GM04504 (cell line): ENCODE results near the gene ZBTB43.
"Not testable (repeated sequence)": the region's sequence is repeated elsewhere in the genome, so short reads cannot be mapped to it uniquely, and the experiment has no call there.

Experiments used
- DNase-seq: peaks from one replicate; pipeline ENCODE4 v3.0.0-alpha.2; 2012; ENCODE audit warnings: low read depth

ZBTB43 gene

GRCh38 chr9:126790561-126790960 lies 14.3 kb upstream of the ZBTB43 start:
- no peak for DNase-seq

- peak; percentile 77 for DNase-seq
Observed at GRCh38 chr9:126791406-126792230, 13.2 kb upstream of the ZBTB43 start.

GRCh38 chr9:126793686-126794417 lies 11.0 kb upstream of the ZBTB43 start:
- no peak for DNase-seq

GRCh38 chr9:126794441-126794840 lies 10.4 kb upstream of the ZBTB43 start:
- DNase-seq: no peak

- DNase-seq: no peak
Observed at GRCh38 chr9:126796758-126797157, 8.1 kb upstream of the ZBTB43 start.

- DNase-seq: no peak
Observed at GRCh38 chr9:126797903-126798302, 6.9 kb upstream of the ZBTB43 start.

- DNase-seq: no peak
Observed at GRCh38 chr9:126799034-126799433, 5.8 kb upstream of the ZBTB43 start.

- DNase-seq: no peak
Observed at GRCh38 chr9:126802318-126803059, 2.4 kb upstream of the ZBTB43 start.

- DNase-seq: no peak
Observed at GRCh38 chr9:126804198-126804695, 593 bp upstream of the ZBTB43 start.

- DNase-seq: peak; percentile 32
Observed at GRCh38 chr9:126805554-126806262, 868 bp downstream of the ZBTB43 start.

- no peak for DNase-seq
Observed at GRCh38 chr9:126806336-126806735, 1.5 kb downstream of the ZBTB43 start.

- no peak for DNase-seq
Observed at GRCh38 chr9:126809068-126809467, 4.2 kb downstream of the ZBTB43 start.

- not testable (repeated sequence) for DNase-seq
Observed at GRCh38 chr9:126810221-126810620, 5.4 kb downstream of the ZBTB43 start.

GRCh38 chr9:126813072-126813471 lies 8.2 kb downstream of the ZBTB43 start:
- DNase-seq: no peak

GRCh38 chr9:126814091-126814490 lies 9.3 kb downstream of the ZBTB43 start:
- no peak for DNase-seq

GRCh38 chr9:126817615-126818014 lies 12.8 kb downstream of the ZBTB43 start:
- not testable (repeated sequence) for DNase-seq

GRCh38 chr9:126818482-126818881 lies 13.6 kb downstream of the ZBTB43 start:
- DNase-seq: no peak

- DNase-seq: no peak
Observed at GRCh38 chr9:126819482-126819881, 14.6 kb downstream of the ZBTB43 start.

- no peak for DNase-seq
Observed at GRCh38 chr9:126822278-126822677, 17.4 kb downstream of the ZBTB43 start.

GRCh38 chr9:126822873-126823272 lies 18.0 kb downstream of the ZBTB43 start:
- no peak for DNase-seq

- DNase-seq: not testable (repeated sequence)
Observed at GRCh38 chr9:126824052-126824451, 19.2 kb downstream of the ZBTB43 start.

- no peak for DNase-seq
Observed at GRCh38 chr9:126827227-126827626, 22.4 kb downstream of the ZBTB43 start.
